ENCODE data around the gene COL5A1.

The COL5A1 gene

GRCh38 chr9:134626571-134627416, 14.8 kb upstream of the COL5A1 start:
- no peak for DNase-seq

- no peak for DNase-seq
Measured at GRCh38 chr9:134627417-134628353, 13.9 kb upstream of the COL5A1 start.

- DNase-seq, result no peak
Measured at GRCh38 chr9:134628354-134628736, 13.3 kb upstream of the COL5A1 start.

GRCh38 chr9:134629061-134629585, 12.5 kb upstream of the COL5A1 start:
- DNase-seq, result no peak

- no peak for DNase-seq
Measured at GRCh38 chr9:134629586-134630392, 11.8 kb upstream of the COL5A1 start.

GRCh38 chr9:134630393-134630790, 11.2 kb upstream of the COL5A1 start:
- no peak for DNase-seq

GRCh38 chr9:134630861-134631260, 10.7 kb upstream of the COL5A1 start:
- DNase-seq, result no peak

- no peak for DNase-seq
Measured at GRCh38 chr9:134631881-134632280, 9.7 kb upstream of the COL5A1 start.

GRCh38 chr9:134632329-134632728, 9.3 kb upstream of the COL5A1 start:
- DNase-seq, result no peak

- no peak for DNase-seq
Measured at GRCh38 chr9:134633362-134634142, 8.1 kb upstream of the COL5A1 start.

GRCh38 chr9:134634176-134634575, 7.4 kb upstream of the COL5A1 start:
- no peak for DNase-seq

- DNase-seq, result no peak
Measured at GRCh38 chr9:134634667-134635230, 6.9 kb upstream of the COL5A1 start.

- DNase-seq, result no peak
Measured at GRCh38 chr9:134635351-134636148, 6.1 kb upstream of the COL5A1 start.

GRCh38 chr9:134636149-134636507, 5.5 kb upstream of the COL5A1 start:
- DNase-seq, result no peak

- DNase-seq, result no peak
Measured at GRCh38 chr9:134637241-134637640, 4.4 kb upstream of the COL5A1 start.

- DNase-seq, result no peak
Measured at GRCh38 chr9:134637696-134638501, 3.7 kb upstream of the COL5A1 start.

- DNase-seq, result no peak
Measured at GRCh38 chr9:134638502-134639090, 3.0 kb upstream of the COL5A1 start.

- DNase-seq, result no peak
Measured at GRCh38 chr9:134639994-134640393, 1.6 kb upstream of the COL5A1 start.

GRCh38 chr9:134640506-134641172, 964 bp upstream of the COL5A1 start:
- DNase-seq, result no peak
